GM12878 (cell line): ENCODE data around the gene SNX7. TPM values are rescaled to one million over a fixed set of nuclear protein-coding genes. Genes with fewer than 3 reads are reported as not detected.

ENCODE experiments used
- ATAC-seq: fragments of 200-7000 bp; cut with Tn5 transposase; 3 replicates; pipeline ENCODE4 v1.9.1; 2020; ENCODE audit warnings: mild to moderate bottlenecking, moderate library complexity
- BruUV-seq: library from RNA; stranded (reverse); fragments of 400-500 nt; replicated peaks from 2 replicates; lab custom pipeline; 2021; lab: Mats Ljungman, UMichigan
- CTCF ChIA-PET: fragments of 300-600 bp; sonication (Branson Sonifier 250); formaldehyde crosslinking; extraction: SDS; loops from one replicate; lab custom pipeline; 2021; ENCODE audit warnings: inconsistent platforms; lab: Yijun Ruan, JAX
- POLR2A ChIA-PET: fragments of 350-600 bp; formaldehyde crosslinking; extraction: SDS; loops from one replicate; lab custom pipeline; 2021; ENCODE audit warnings: inconsistent platforms; lab: Charles Lee
- RAD21 ChIA-PET: fragments of 300-600 bp; sonication (Branson Sonifier 250); formaldehyde crosslinking; loops from one replicate; lab custom pipeline; 2023; ENCODE audit warnings: antibody characterized with exemption; ENCODE audit not compliant: unreplicated experiment; lab: Charles Lee
- SMC1A ChIA-PET: fragments of 300-600 bp; sonication (Branson Sonifier 250); formaldehyde crosslinking; loops from one replicate; lab custom pipeline; 2023; ENCODE audit not compliant: unreplicated experiment, uncharacterized antibody; lab: Charles Lee
- DNase-seq: peaks from one replicate; pipeline ENCODE4 v3.0.0-alpha.2; 2011; ENCODE audit warnings: low read depth, low spot score
- FAIRE-seq: peaks from 3 replicates; lab custom pipeline; 2011; peaks lifted over from hg19 to GRCh38; lab: Jason Lieb, UNC
- H2AFZ ChIP-seq: 2 replicates; pipeline ENCODE4 v1.6.0; 2011; ENCODE audit warnings: low read depth, low read length, control low read depth; ENCODE audit not compliant: control insufficient read depth
- H3K27ac ChIP-seq: 2 replicates; pipeline ENCODE4 v1.5.1; 2011; ENCODE audit warnings: control low read depth; ENCODE audit not compliant: control insufficient read depth, insufficient read depth
- H3K27me3 ChIP-seq, 2 experiments: replicated peaks in 1 of 2; 2 replicates each; pipeline versions ENCODE4 v1.6.0 to v1.6.1; 2011; ENCODE audit warnings: low read length in 1 of 2; ENCODE audit not compliant: control insufficient read depth in 2 of 2, insufficient read depth in 2 of 2
- H3K36me3 ChIP-seq, 2 experiments: 2 replicates each; pipeline ENCODE4 v1.5.1; 2011; ENCODE audit warnings: low read length in 1 of 2; ENCODE audit not compliant: control insufficient read depth in 2 of 2, insufficient read depth in 2 of 2
- H3K4me1 ChIP-seq: 2 replicates; pipeline ENCODE4 v1.6.1; 2011; ENCODE audit warnings: mild to moderate bottlenecking, low read length, moderate library complexity, mixed read lengths; ENCODE audit not compliant: control insufficient read depth, insufficient read depth
- H3K4me2 ChIP-seq: 2 replicates; pipeline ENCODE4 v1.6.0; 2011; ENCODE audit warnings: control low read depth; ENCODE audit not compliant: control insufficient read depth, insufficient read depth
- H3K4me3 ChIP-seq: fragments of 200-600 bp; sonication (generic); 2 replicates; pipeline ENCODE4 v1.5.1; 2016
- H3K79me2 ChIP-seq: 2 replicates; pipeline ENCODE4 v1.6.0; 2011; ENCODE audit warnings: low read length; ENCODE audit not compliant: control insufficient read depth, insufficient read depth
- H3K9ac ChIP-seq: 2 replicates; pipeline ENCODE4 v1.8.0; 2011; ENCODE audit warnings: low read length, control low read depth, mixed read lengths; ENCODE audit not compliant: control insufficient read depth, insufficient read depth
- H3K9me3 ChIP-seq: replicated peaks from 3 replicates; pipeline ENCODE4 v1.5.1; 2011; ENCODE audit warnings: mild to moderate bottlenecking, low read length; ENCODE audit not compliant: control insufficient read depth, insufficient read depth
- H4K20me1 ChIP-seq: 2 replicates; pipeline ENCODE4 v1.6.0; 2011; ENCODE audit not compliant: control insufficient read depth, insufficient read depth
- ATF7 ChIP-seq: fragments of 450-650 bp; IDR thresholded peaks from 2 replicates; pipeline ENCODE4 v1.6.1; 2016; ENCODE audit warnings: low read depth, mild to moderate bottlenecking
- CBFB ChIP-seq: IDR thresholded peaks from 2 replicates; pipeline ENCODE4 v1.6.1; 2016; ENCODE audit warnings: antibody characterized with exemption, low read depth
- CREM ChIP-seq: IDR thresholded peaks from 2 replicates; pipeline ENCODE4 v1.6.1; 2014; ENCODE audit warnings: antibody characterized with exemption, low read depth
- EP300 ChIP-seq, 2 experiments: fragments of 150-350 bp in 1 of 2; IDR thresholded peaks; 2 replicates each; pipeline ENCODE4 v1.6.1; 2011 to 2012; ENCODE audit warnings: low read depth in 2 of 2, low read length in 2 of 2, borderline replicate concordance in 1 of 2, improper control_type of control experiment in 1 of 2, inconsistent platforms in 1 of 2; ENCODE audit not compliant: control insufficient read depth in 1 of 2
- NFYB ChIP-seq: IDR thresholded peaks from 2 replicates; pipeline ENCODE4 v1.6.1; 2011; ENCODE audit warnings: low read depth, mild to moderate bottlenecking, low read length, improper control_type of control experiment, moderate library complexity; ENCODE audit not compliant: insufficient read depth
- POU2F2 ChIP-seq: IDR thresholded peaks from 3 replicates; pipeline ENCODE4 v1.6.1; 2011; ENCODE audit warnings: low read depth, mild to moderate bottlenecking, low read length, borderline replicate concordance
- SREBF1 ChIP-seq: IDR thresholded peaks from 2 replicates; pipeline ENCODE4 v1.6.1; 2012; ENCODE audit warnings: mild to moderate bottlenecking, low read length
- TARDBP ChIP-seq: IDR thresholded peaks from 2 replicates; pipeline ENCODE4 v1.6.1; 2016; ENCODE audit warnings: borderline replicate concordance
- TCF3 ChIP-seq: IDR thresholded peaks from 2 replicates; pipeline ENCODE4 v1.6.1; 2012; ENCODE audit warnings: low read depth, mild to moderate bottlenecking, low read length, borderline replicate concordance; ENCODE audit not compliant: insufficient read depth
- WRNIP1 ChIP-seq: IDR thresholded peaks from 2 replicates; pipeline ENCODE4 v1.6.1; 2011; ENCODE audit warnings: low read depth, low read length, improper control_type of control experiment, borderline replicate concordance
- ZNF217 ChIP-seq: fragments of 450-650 bp; IDR thresholded peaks from 2 replicates; pipeline ENCODE4 v1.6.1; 2017; ENCODE audit warnings: antibody characterized with exemption, mild to moderate bottlenecking
- ZNF24 ChIP-seq: fragments of 450-650 bp; IDR thresholded peaks from 2 replicates; pipeline ENCODE4 v1.6.1; 2017; ENCODE audit warnings: antibody characterized with exemption, mild to moderate bottlenecking
- WGBS: methylation state at CpG from one replicate; pipeline ENCODE4 v1.1.6; 2016; ENCODE audit warnings: low lambda C conversion rate; ENCODE audit not compliant: insufficient replicate concordance, insufficient coverage; ENCODE audit errors: missing lambda C conversion rate; 5-methylcytosine and 5-hydroxymethylcytosine counted together
- in situ Hi-C: fragments of 300-500 bp; cut with MboI; formaldehyde crosslinking; loops from 9 replicates; pipeline ENCODE4 v1.14.3; 2018; ENCODE audit warnings: mixed read lengths
- intact Hi-C: fragments of 100-400 bp; cut with micrococcal nuclease; formaldehyde crosslinking; loops from one replicate; pipeline ENCODE4 v1.14.2; 2022; ENCODE audit not compliant: unreplicated experiment
- polyA plus RNA-seq, 11 experiments: library from polyadenylated mRNA; depleted of rRNA in 4 of 11; unstranded in 6 of 11; stranded (reverse) in 5 of 11; fragments of >200 nt; fragmentation: Nextera tagmentation in 4 of 11; fragmentation: Illumina TruSeq in 1 of 11; extraction: Ambion mirVana in 4 of 11; extraction: Trizol in 1 of 11; gene quantifications; 1 replicate in 1 of 11; 2 replicates in 10 of 11; pipeline versions ENCODE4 v1.2.1 to v1.2.3, GENCODE V29; 2011 to 2016; ENCODE audit warnings: inconsistent platforms in 2 of 11, missing spikeins in 2 of 11, low read depth in 1 of 11
- total RNA-seq, 4 experiments: library from RNA; depleted of rRNA in 3 of 4; stranded (reverse); fragments of >200 nt in 3 of 4; fragmentation: Illumina TruSeq in 1 of 4; extraction: Trizol in 1 of 4; gene quantifications; 2 replicates each; pipeline versions ENCODE4 v1.2.1 to v1.2.3, GENCODE V29; 2013 to 2021
- TF ChIP-seq, protein P1 (sequence below): fragments of 450-650 bp; IDR thresholded peaks from 2 replicates; pipeline ENCODE4 v1.6.1; 2017; ENCODE audit warnings: mild to moderate bottlenecking, low read depth, inconsistent platforms; ENCODE audit not compliant: poor library complexity, severe bottlenecking
- TF ChIP-seq, protein P2 (sequence below): IDR thresholded peaks from 2 replicates; pipeline ENCODE4 v1.6.1; 2011; ENCODE audit warnings: low read depth, mild to moderate bottlenecking, low read length, moderate library complexity, borderline replicate concordance; ENCODE audit errors: extremely low read depth

SNX7 gene
- total and polyA plus RNA-seq, 10 of the 15 experiments (the other 5 are each of a cell fraction or from before 2014, with no cell fraction given), result 0.23 to 0.82 (median 0.34) TPM

- TF ChIP-seq, protein P1, sequence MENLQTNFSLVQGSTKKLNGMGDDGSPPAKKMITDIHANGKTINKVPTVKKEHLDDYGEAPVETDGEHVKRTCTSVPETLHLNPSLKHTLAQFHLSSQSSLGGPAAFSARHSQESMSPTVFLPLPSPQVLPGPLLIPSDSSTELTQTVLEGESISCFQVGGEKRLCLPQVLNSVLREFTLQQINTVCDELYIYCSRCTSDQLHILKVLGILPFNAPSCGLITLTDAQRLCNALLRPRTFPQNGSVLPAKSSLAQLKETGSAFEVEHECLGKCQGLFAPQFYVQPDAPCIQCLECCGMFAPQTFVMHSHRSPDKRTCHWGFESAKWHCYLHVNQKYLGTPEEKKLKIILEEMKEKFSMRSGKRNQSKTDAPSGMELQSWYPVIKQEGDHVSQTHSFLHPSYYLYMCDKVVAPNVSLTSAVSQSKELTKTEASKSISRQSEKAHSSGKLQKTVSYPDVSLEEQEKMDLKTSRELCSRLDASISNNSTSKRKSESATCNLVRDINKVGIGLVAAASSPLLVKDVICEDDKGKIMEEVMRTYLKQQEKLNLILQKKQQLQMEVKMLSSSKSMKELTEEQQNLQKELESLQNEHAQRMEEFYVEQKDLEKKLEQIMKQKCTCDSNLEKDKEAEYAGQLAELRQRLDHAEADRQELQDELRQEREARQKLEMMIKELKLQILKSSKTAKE, result no peak
- no peak for TF ChIP-seq EP300 (IDR thresholded peaks at IDR 0.05; ENCODE audit: borderline replicate concordance in 1 of 2, control insufficient read depth in 1 of 2, low read depth in 2 of 2, low read length in 2 of 2)
- TF ChIP-seq ATF7, result no peak
- TF ChIP-seq NFYB, result no peak
- no peak for TF ChIP-seq SREBF1
- TF ChIP-seq, all 136 proteins: peak for 0
These were observed 130.6 kb downstream of the SNX7 start (continued) for GRCh38 chr1:98792123-98792522.

DNA sequence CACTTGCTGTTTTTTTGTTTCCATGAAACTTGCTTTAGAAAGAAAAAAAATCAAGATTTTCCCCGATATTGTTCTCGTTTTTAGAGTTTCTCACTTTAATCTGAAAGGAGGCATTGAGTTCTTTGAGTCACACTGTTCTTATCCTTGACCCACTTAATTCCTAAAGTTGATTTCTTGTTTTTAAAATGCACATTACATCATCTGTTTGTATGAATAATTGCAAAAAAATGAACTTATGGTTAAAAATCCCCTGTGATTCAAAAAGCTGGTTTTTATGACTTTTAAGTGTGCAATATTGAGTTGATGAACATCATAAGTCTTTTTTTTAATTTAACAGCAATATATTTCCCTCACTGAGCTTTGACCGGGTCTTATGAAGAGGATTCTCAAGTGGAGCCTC, 131.6 kb downstream of the SNX7 start:
- ATAC-seq (no peak), FAIRE-seq (no peak), DNase-seq (no peak)
- H3K4me2 ChIP-seq, result no peak overlapping the region
- CTCF ChIA-PET, result interaction anchor here (0.9 to 4.3 kb wide), 15 partner anchors 8 to 688 kb away, joined by 3 to 34 read pairs (median 4); no protein-coding TSS in a partner anchor
- in situ Hi-C loops, result loop anchor here (25.0 kb wide), 1 partner anchor 694 kb away; no protein-coding TSS in a partner anchor
- 31% methylated on average over 3 of the region's 3 CpGs for WGBS
- TF ChIP-seq WRNIP1, result no peak
- TF ChIP-seq CBFB, result no peak
- TF ChIP-seq ZNF217, result no peak
- TF ChIP-seq POU2F2, result no peak
- TF ChIP-seq, protein P2, sequence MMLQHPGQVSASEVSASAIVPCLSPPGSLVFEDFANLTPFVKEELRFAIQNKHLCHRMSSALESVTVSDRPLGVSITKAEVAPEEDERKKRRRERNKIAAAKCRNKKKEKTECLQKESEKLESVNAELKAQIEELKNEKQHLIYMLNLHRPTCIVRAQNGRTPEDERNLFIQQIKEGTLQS, result no peak
- no peak for TF ChIP-seq TCF3
- TF ChIP-seq ZNF24, result no peak
- no peak for TF ChIP-seq TARDBP
- TF ChIP-seq CREM, result no peak
- no peak overlapping the region for H3K27ac ChIP-seq
- SMC1A ChIA-PET, result interaction anchor here (0.8 to 2.5 kb wide), 11 partner anchors 19 to 892 kb away, joined by 3 to 11 read pairs (median 6); no protein-coding TSS in a partner anchor
- no peaks in the 10 kb centered on the region for H4K20me1 ChIP-seq
- intact Hi-C loops, result no loop called here
- no peaks in the 10 kb centered on the region for H3K4me1 ChIP-seq
- no peak overlapping the region for H2AFZ ChIP-seq
- H3K9me3 ChIP-seq, result no peaks in the 10 kb centered on the region
- POLR2A ChIA-PET, result interaction anchor here (0.5 kb wide), 1 partner anchor 26 kb away, joined by 4 read pairs; no protein-coding TSS in a partner anchor
- H3K27me3 ChIP-seq, result peaks cover 0 to 2% of the 10 kb centered on the region in 2 experiments; a peak in 1 of 4 replicates
- no peaks in the 10 kb centered on the region for H3K79me2 ChIP-seq
- H3K9ac ChIP-seq, result no peak overlapping the region
- H3K36me3 ChIP-seq, result no peaks in the 10 kb centered on the region
- RAD21 ChIA-PET, result interaction anchor here (1.2 to 2.2 kb wide), 5 partner anchors 147 to 734 kb away, joined by 4 to 12 read pairs (median 4); no protein-coding TSS in a partner anchor
- H3K4me3 ChIP-seq, result no peak overlapping the region
- BruUV-seq, result no TSS peak
